Colon (tissue), 2 donors: ENCODE data around the gene TTC9B.

Source experiments
- FAIRE-seq: peaks from 2 replicates; lab custom pipeline; 2012; peaks lifted over from hg19 to GRCh38; lab: Jason Lieb, UNC
- donor health status: control.
- donor health status: control.

Gene TTC9B

DNA sequence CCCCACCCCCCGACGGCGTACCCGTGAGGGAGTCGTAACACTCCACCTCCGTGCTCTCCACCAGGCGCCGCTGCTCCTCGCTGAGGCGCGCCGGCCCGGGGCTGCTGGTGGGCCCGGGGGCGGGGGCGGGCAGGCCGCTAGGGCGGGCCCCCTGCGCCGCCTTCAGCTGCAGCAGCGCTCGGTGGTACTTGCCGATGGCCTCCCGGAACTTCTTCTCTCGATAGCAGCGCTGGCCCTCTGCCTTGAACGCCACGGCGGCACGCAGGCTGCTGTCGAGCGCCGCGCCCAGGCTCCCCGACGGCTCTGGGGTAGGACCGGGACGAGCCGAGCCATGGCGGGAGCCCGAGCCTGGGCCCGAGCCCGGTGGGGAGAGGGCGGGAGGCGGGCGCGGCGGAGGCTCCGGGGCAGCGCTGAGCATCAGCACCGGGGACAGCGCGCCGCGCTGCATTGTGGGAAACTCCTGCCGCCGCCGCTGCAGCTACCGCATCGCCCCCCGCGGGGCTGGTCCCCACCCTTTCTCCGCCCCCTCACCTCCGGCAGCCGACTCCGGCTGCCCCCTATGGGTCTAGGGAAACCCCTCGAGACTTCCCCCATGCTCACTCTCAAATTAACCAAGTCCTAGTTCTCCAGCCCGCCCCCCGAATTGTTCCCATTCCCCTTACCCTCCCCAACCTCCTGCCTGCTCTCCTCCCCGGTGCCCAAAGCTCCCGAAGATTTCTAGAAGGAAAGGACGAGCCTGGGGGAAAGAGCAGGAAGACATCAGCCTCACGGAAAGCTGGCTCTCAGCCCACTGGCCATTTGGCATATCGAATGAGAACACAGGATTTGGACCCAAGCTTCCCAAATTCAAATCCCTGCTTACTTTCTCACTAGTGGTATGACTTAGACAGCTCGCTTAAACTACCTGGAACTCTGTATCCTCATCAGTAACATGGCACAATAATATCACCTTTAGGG is at the start of gene TTC9B:
TSS of gene TTC9B (minus strand) at position 451 of the 957 bp plus-strand sequence. CDS start at position 448, 3 bp downstream.
- FAIRE-seq = no peak

DNA sequence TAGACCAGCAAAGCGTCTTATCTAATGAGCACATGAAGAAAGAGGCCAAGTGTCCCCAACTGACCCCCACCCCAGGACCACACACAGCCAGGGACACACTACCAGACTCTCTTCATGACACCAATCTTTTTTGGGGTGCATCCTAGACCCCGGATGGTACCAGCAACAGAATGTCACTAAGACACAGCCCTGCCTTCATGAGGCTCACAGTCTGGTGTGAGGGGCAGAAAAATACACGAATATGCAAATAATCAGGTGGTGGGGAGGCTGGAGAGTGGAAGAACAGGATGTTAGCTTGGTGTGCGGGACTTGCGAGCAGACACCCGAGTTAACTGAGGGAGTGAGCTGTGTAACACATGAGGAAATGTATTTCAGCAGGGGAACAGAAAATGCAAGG is 49.4 kb upstream of the TTC9B start:
- no peak for FAIRE-seq

DNA sequence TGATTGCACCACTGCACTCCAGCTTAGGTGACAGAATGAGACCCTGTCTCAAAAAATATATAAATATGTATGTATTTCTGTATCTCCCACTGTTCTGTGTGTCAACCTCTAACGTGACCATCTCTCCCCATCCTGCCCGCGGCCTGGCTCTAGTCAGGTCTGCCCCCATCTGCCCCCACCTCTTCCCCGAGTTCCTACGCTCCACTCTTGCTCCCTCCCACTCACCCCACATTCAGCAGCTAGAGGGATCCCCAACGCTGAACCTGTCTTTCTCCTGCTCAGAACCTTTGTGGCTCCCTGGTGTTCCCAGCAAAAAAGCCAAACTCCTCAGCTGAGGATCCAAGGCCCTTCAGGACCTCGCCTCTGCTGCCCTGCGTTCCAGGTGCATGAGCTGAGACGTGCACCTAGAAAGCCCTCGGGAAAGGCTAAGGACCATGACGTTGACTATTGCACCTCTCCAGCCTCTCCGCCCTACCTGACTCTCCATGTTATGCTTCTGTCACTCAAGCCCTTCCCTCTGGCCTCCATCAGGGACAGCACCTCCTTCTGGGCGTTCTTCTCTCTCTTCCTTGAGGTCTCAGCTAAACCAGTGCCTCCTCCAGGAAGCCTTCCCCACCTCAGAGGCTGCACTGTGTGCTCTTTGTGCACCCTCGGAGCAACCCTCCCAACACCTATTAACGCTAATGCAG is 48.9 kb upstream of the TTC9B start:
- FAIRE-seq = no peak

DNA sequence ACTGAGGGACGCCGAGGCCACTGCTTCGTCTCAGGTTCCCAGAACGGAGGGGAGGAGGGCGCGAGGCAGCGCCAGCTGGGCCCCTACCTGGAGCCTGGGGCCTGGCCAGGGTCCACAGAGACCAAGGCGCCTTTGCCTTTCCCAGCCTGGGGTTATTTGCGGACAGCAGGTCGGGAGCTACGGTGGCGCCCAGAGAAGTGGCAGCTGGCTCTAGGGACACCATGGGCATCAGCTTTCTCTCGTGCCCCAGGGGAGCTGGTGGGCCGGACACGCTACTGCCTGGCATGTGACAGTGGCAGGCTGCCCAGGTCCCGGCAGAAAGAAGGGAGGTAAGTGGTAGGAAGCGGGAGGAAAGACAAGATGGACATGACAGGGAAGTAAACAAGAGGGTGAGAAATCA is 47.9 kb upstream of the TTC9B start:
- FAIRE-seq = no peak

DNA sequence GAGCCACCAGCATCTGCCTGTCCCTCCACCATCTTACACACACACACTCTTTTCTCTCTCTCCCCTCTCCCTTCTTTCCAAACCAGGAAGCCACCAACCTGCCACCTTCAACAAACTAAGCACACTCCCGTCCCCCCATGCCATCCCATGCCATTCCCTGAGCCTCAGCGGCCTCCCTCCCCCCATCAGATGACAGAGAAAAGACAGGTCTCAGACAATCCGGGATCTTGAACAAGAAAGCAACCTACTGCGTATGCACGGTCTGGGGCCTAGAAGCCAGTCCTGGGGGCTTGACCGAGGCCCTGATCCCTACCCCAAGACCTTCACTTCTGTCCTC is 47.5 kb upstream of the TTC9B start:
- FAIRE-seq = no peak

DNA sequence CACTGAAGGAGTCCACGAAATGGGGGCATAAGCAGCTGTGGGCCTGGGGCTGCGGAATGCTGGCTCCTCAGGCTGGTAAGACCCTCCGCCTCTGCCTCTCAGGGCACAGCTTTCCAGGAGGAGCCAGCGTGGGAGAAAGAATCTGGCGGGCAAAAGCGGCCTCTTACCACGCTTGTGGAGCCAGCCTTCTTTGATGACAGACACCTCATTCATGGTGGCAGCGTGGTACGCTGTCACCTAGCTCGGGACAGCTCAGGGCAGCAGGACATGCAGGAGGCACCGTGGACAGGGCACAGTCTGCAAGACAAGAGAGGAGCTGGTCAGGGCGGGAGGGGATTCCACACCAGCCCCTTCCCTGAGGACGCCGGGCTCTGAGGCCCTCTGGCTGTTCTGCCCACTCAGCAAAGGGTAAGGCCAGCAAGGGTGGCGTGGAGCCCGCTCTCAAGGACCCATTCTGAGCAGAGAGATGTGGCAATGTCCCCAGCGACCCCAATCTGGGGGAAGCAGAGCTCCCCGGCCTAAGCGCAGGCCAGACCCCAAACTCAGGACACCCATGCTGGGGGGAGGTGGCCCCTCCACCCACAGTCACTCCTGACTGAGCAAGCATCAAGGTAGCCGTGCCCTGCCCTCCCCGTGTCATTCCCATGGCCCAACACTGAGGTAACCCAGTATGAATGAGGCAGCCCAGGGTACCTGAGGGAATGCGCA is 47.0 kb upstream of the TTC9B start:
- FAIRE-seq = no peak

DNA sequence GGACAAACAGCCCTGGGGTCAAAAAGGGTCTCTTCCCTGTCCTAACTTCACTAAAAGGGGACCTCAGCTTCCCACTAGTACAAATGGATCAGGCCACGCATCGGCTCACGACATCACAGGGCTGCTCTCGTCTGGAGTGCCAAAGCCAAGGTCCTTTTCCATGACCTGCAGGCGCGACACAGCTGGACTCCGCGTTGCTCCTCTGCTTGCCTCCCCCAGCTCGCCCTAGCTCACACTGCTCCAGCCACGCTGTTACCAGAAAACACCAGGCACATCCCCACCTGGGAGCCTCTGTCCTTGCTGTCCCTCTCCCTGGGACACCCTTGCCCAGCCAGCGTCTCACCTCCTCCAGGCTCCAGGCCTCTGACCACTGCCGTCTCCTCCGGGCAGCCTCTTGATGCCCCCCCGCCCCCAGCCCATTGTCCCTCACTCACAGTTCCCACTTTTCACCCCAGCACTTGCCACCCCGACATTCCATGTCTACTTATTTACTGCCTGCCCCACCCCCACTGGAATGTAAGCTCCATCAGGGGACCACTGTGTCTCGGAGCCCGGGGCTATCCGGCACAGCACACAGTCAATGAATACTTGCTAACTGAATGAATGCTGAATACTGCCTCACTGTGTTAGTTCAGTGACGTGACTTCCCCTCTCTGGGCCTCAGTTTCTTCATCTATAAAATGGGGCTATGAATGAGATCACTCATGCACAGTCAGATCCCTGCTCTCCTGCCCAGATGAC is 46.3 kb upstream of the TTC9B start:
- FAIRE-seq = no peak

DNA sequence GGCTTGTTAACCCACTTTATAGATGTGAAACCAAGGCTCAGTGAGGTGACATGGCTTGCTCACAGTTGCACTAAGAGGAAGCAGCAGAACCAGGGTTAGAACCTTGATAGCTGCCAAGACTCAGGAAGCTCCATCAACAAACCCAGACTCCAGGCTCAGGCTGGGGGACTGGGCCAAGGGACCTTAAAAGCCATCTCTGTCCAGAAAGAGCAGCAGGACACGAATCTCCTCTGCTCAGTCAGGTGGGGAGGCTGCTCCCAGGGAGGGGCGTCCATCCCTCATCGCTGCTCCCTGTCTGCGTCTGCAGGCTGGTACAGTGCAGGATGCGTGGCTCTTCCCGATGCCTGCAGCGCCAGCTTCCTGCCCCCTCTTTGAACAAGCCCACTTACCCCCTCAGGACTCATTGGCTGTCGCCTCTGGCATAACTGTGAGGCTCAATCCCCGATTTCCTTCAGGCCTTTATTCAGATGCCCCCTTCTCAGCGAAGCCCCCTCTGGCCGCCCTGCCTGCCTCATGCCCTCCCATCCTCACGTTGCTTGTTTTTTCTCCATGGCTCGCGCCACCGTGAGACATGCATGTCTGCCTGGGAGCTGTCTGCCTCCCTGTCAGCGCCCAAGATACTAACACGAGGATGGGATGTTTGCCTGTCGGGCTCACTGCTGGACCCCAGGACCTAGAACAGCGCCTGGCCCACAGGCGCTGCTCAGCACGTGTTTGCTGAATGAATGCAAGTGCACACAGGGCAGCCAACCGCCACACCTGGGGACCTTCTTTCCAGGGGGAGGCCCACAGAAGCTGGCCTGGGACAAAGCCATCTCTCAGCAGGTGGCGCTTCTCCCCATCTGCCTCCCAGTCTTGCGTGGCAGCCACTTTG is 45.5 kb upstream of the TTC9B start:
- FAIRE-seq = no peak

DNA sequence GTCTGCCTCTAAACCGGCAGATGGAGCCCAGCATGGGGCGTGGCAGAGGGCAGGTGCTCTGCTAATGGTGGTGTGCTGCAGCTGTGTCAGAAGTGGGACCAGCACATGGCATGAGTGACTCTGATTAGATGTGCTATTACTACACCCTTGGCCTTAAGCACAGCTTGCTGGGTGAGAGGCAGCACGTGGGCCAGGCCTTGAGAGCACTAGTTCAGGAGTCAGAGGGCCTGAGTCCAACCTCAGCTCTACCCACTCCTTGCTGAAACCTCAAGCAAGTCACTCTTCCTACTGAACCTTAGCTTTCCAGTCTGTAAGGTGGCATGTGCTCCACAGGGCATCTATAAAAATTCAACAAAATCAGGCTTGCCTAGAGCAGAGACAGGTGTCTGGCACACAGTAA is 44.2 kb upstream of the TTC9B start:
- no peak for FAIRE-seq

DNA sequence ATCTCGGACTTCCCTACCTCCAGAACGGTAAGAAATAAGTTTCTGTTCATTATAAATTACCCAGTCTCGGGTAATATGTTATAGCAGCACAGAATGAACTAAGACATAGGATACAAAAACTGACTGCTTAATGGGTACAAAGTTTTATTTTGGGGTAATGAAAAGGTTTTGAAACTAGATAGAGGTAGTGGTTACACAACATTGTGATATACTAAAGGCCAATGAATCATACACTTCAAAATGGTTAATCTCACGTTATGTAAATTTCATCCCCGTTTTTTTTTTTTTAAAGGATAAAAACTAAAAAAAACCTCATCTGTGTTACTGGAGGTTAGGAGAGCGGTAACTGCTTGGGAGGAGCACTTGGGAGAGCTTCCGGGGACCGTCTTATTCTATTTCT is 43.4 kb upstream of the TTC9B start:
- no peak for FAIRE-seq

DNA sequence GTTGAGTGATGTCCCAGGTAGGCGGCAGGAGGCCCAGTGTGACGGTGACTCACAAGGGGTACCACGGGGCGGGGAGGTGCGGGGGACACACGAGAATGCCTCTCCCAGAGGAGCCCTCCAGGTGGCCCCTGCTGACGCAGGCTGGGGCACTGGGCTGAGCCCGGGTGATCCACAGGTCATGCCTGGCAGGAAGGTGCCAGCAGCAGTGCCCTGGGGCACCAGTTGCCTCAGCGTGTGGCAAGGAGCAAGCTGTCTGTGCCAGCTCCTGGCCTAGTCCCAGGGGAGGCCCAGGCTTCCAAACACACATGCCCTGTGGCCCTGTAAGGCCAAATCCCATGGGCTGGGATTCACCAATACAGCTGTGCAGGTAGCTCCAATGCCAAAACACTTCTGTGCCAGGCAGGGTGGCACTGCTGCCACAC is 38.9 kb upstream of the TTC9B start:
- no peak for FAIRE-seq

DNA sequence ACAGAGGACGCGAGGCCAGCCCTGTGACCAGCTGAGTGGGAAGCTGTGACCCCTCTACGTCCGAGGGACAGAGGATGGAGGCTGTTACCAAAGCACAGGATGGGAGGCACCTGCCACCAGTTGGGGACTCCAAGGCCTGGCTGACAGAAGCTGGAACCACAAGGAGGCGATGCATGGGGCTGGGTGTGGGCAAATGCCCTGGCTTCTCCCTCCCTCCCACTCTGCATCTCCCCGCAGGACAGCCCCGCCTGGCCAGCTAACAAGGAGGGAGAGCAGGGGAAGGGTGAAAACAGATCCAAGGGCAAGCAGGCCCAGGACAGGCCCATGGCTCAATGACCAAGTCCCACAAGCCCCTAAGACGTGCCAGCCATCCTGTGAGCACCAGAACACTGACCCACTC is 38.3 kb upstream of the TTC9B start:
- FAIRE-seq = no peak

DNA sequence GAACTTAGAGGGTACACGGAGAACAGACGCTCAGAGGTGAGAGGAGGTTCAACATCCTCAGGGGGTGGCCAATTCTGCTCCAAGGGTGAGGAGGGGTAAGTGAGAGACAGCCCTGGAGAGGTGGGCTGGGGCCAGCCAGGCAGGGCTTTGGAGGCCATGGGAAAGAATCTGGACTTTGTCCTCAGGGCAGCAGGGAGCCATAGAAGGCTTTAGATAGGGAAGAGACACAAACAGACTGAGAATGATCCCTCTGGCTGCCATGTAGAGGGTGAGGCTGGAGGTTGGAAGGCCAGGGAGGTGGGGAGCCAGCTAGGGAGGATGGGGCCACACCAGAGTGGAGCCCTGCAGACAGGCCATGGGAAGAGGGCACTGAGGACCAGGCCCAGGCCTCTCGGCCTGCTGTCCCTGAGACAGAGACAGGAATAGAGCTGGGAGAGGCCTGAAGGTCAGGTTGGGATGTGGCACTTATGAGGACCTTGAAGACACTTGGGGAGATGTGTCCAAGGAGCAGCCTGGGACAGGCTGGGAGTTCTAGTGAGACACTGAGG is 37.5 kb upstream of the TTC9B start:
- FAIRE-seq = no peak

DNA sequence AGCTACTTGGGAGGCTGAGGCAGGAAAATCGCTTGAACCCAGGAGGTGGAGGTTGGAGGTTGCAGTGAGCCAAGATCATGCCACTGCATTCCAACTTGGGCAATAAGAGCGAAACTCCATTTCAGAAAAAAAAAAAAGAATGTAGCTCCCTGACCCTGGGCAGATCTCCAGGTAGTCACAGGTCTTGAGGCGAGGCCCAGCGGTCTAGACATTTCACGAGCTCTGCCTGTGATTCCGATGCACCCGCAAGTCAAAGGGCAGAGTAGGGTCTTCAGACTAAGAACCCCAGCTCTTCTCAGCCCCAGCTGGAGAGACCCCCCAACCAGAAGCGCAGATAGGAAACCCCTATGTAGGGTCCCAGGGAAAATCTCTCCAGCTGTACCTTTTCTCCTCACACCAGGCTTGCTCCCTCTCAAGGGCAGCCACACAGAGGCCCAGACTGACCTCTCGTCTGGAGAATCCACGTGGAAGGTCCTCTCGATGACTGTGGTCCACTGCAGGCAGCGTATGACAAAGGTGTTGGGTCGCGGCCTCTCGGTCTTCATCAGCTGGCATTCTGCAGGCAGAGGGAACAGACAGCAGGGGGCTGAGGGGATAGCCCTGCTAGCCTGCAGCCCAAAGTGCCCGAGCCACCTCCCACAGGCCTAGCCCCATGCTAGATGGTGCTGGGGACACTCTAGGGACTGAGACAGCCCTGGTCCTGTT is 36.7 kb upstream of the TTC9B start:
- no peak for FAIRE-seq

DNA sequence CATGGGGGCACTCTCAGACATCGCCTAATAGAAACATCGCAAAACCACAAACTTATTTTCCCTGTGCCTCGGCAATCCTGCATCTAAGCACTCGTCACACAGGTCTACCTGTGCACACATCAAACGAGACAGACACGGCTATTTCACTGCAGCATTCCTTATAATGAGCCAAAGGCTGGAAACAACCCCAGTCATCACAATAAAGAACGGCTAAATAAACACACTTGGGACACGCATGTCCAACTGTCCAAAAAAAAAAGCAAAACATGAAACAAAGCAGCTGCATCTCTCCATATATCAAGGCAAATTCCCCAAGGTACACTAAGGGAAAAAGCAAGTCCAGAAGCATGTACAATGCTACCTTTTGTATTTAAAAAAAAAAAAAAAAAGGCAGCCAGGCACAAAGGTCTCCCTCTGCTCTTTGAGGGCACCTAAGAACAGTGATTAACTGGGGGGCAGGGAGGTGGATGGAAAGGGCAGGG is 35.5 kb upstream of the TTC9B start:
- FAIRE-seq = no peak

DNA sequence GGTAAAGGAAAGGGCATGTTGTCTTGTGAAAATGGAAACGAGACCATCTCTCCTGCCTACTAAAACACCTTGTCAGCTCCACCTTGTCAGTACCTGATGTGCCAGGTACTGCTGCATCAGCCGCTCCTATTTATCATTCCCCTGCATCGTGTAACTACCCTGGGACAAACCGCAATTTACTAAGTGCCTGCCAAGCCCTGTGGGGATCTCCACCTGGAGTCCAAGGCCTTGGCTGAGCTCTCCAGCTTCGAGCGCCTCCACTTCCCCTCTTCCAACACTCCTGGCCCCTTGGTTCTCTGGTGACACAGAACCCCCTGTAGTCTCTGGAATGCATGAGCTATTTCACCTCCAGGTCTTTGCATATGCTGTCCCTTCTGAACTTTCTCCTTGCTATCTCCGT is 34.2 kb upstream of the TTC9B start:
- FAIRE-seq = no peak

DNA sequence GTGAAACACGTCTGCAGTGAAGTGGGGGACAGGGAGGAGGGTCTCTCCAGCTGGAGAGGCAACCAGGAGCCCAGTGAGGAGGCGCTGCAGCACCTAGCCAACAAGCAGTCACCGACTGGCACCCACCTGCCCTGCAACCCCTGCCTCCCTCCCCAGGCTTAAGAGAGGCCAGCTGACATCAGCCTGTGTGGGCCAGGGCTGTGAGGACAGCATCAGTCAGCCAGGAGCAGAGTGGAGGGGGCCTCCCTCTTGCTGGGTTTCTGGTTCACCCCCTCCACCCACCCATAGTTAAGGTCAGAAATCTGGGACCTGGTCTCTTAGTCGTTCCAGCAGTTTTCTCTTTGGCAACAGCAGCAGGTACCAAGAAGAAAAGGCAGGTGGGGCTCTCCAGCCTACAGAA is 33.8 kb upstream of the TTC9B start:
- no peak for FAIRE-seq

DNA sequence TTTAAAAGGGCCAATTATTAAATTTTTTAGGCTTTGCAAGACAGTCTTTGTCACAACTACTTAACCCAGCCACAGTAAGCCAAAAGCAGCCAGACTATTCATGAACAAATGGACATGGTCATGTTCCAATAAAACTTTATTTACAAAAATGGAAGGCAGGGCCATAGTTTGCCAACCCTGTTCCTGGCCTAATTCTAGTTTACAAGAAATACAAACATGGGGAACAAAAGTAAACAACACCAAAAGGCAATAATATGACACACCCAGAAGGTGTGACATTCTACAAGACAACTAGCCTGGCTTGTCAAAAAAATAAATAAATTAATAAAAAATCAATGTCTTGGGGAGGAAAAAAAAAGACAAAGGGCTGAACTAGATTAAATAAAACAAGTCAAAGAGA is 33.1 kb upstream of the TTC9B start:
- no peak for FAIRE-seq

DNA sequence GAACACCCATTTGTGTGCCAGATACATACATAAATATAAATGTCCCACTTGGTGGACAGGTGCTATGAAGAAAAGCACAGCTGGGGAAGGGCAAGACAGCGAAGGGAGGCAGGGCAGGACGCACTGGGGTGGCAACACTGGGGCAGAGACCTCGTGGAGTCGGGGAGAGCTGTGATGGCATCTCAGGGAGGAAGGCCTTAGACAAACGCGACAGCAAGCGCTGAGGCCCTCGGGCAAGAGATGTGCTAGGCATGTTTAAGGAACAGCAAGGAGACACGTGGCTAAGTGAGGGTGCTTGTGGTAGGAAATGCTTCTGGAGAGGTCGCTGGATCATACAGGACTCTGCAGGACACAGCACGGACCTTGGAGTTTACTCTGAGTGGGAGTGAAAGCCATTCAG is 31.6 kb upstream of the TTC9B start:
- no peak for FAIRE-seq

DNA sequence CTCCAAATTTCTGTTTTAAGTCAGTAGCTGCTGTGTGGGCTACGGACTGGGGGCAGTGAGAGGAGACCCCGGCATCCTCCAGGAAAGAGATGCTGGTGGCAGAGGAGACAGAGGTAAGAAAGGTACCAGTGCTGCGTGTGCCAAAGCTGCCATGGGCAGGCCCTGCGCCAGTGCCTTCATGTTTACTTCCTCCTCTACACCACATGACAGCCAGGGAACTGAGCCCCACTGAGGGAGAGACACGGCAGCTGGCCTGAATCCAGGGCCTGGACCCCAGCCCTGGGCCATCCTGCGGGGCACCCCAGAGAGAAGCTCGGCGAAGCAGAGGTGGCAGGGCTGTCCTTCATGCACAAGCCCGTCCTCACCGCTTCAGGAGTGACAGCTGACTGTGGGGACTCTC is 31.0 kb upstream of the TTC9B start:
- FAIRE-seq = no peak
